Suprapubic skin (tissue), 3 donors: Measurements from ENCODE around the gene TBC1D22A.

Experiments used
- CTCF ChIP-seq, 2 donors: fragments of 200-600 bp in 1 of 2; fragments of 450-650 bp in 1 of 2; sonication (generic) in 1 of 2; IDR thresholded peaks; one replicate each; pipeline ENCODE4 v1.5.1; 2016 to 2019; ENCODE audit warnings: antibody characterized with exemption in 2 of 2, mild to moderate bottlenecking in 1 of 2, moderate library complexity in 1 of 2
- POLR2A ChIP-seq, 2 donors: fragments of 450-650 bp; IDR thresholded peaks; one replicate each; pipeline ENCODE4 v1.6.1; 2017; ENCODE audit warnings: antibody characterized with exemption in 2 of 2, mild to moderate bottlenecking in 2 of 2, moderate library complexity in 2 of 2

GRCh38 chr22:47022075-47022473, 259.6 kb downstream of the TBC1D22A start:
- no peak for TF ChIP-seq CTCF (IDR thresholded peaks at IDR 0.05)
- TF ChIP-seq POLR2A (IDR thresholded peaks at IDR 0.05) = no peak
